Upper lobe of left lung (tissue), 4 donors: ENCODE data around the gene ZHX3.

Source experiments
- EP300 ChIP-seq, 4 donors: sonication (generic); formaldehyde crosslinking; IDR thresholded peaks; one replicate each; pipeline ENCODE4 v1.5.1; 2017; ENCODE audit warnings: antibody characterized with exemption in 4 of 4, control low read depth in 2 of 4
- POLR2A ChIP-seq, 4 donors: fragments of 450-650 bp; IDR thresholded peaks; one replicate each; pipeline ENCODE4 v1.5.1; 2016 to 2017; ENCODE audit warnings: antibody characterized with exemption in 4 of 4, mild to moderate bottlenecking in 2 of 4
- POLR2AphosphoS5 ChIP-seq, 2 donors: sonication (generic); formaldehyde crosslinking; IDR thresholded peaks; one replicate each; pipeline ENCODE4 v1.5.1; 2017; ENCODE audit warnings: antibody characterized with exemption in 2 of 2
- TF ChIP-seq, protein P1 (sequence below), 6 experiments: fragments of 450-650 bp in 4 of 6; fragments of 200-600 bp in 2 of 6; sonication (generic) in 2 of 6; IDR thresholded peaks; one replicate each; pipeline ENCODE4 v1.5.1; 2016 to 2019; ENCODE audit warnings: antibody characterized with exemption in 6 of 6

DNA sequence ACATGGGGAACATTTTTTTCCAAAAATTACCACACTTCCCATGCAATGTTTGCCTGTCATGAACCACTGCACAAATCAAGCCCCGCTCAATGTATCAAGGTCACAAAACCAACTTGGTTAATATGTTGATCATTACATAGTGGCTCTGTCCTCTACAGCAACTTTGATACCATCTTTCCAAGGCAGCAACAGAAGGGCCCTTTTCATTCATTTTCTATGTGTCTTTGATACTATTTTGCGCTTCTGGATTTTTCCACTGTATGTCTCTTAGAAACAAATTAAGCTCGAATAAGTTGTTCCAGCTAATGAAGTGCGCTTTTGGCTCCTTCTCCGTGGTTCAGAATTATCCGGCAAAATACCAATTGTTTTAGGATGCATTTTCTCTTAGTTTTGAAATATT is 1.5 kb downstream of the ZHX3 start:
- TF ChIP-seq, protein P1, sequence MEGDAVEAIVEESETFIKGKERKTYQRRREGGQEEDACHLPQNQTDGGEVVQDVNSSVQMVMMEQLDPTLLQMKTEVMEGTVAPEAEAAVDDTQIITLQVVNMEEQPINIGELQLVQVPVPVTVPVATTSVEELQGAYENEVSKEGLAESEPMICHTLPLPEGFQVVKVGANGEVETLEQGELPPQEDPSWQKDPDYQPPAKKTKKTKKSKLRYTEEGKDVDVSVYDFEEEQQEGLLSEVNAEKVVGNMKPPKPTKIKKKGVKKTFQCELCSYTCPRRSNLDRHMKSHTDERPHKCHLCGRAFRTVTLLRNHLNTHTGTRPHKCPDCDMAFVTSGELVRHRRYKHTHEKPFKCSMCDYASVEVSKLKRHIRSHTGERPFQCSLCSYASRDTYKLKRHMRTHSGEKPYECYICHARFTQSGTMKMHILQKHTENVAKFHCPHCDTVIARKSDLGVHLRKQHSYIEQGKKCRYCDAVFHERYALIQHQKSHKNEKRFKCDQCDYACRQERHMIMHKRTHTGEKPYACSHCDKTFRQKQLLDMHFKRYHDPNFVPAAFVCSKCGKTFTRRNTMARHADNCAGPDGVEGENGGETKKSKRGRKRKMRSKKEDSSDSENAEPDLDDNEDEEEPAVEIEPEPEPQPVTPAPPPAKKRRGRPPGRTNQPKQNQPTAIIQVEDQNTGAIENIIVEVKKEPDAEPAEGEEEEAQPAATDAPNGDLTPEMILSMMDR (IDR thresholded peaks at IDR 0.05): no peak
- no peak for TF ChIP-seq POLR2A (IDR thresholded peaks at IDR 0.05)
- no peak for TF ChIP-seq POLR2AphosphoS5 (IDR thresholded peaks at IDR 0.05)
- TF ChIP-seq EP300 (IDR thresholded peaks at IDR 0.05): no peak
